GM21423 (cell line): Measurements from ENCODE around the gene PSMB2.

Experiments used
- ATAC-seq: cut with Tn5 transposase; IDR thresholded peaks from one replicate; pipeline ENCODE4 v1.9.1; 2021; ENCODE audit warnings: mild to moderate bottlenecking, moderate library complexity; ENCODE audit not compliant: unreplicated experiment

PSMB2 gene

DNA sequence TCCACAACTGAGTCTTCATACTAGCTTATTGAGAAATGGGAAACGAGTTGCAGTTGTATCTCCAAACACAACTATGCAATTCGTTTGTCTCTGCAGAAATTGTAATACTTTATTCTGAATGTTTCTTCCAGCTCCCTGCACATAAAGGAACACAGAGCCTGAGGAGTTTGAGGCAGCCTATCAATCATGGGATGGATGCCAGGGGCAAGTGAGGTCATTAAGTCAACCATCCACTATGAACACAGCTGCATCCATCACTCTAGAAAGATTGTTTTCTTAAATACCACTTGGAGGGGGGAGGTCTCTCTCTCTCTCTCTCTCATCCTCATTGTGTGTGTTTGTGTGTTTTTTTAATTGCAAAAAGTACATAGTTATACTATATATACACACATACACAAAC is 2.9 kb upstream of the PSMB2 start:
- no peak for ATAC-seq

DNA sequence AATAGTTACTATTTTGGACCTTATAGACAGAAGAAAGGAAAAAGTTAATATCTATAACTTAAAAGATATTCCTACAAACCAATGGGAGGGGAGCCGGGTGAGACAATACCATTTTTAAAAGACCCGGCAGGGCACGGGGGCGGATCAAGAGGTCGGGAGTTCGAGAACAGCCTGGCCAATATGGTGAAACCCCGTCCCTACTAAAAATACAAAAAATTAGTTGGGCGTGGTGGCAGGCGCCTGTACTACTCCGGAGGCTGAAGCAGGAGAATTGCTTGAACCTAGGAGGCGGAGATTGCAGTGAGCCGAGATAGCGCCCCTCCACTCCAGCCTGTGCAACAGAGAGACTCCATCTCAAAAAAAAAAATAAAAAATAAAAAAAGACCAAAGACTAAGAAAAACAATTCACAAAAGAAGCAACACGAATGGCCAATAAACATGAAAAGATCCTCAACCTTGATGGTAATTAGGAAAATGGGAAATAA is 1.2 kb upstream of the PSMB2 start:
- no peak for ATAC-seq

DNA sequence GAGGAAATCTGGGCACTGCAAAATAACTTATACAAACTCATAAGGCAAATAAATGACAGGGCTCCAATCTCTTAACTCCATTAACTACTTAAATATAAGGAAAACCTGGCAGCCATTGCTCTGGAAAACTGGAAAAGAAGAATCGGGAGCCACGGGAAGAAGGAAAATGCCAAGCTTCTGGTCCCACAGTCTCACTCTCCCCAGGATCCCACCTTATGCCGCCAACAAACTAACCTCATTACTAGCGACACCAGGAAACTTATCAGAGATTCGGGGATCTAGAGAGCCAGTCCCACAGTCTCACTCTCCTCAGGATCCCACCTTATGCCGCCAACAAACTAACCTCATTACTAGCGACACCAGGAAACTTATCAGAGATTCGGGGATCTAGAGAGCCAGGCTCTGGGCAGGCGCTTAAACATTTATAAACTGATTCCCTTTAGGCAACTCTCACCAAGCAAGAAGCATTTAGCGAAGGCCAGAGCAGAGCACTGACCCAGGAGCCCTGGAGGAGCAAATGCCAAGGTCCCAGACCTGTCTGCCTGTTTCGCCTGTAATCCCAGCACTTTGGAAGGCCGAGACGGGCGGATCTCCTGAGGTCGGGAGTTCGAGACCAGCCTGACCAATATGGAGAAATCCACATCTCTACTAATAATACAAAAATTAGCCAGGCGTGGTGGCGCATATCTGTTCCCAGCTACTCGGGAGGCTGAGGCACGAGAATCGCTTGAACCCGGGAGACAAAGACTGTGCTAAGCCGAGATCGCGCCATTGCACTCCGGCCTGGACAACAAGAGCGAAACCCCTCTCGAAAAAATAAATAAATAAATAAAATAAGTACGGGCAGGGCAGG is 720 bp downstream of the PSMB2 start:
- no peak for ATAC-seq

- ATAC-seq, result no peak
Measured at GRCh38 chr1:35637401-35637809, 3.9 kb downstream of the PSMB2 start.

DNA sequence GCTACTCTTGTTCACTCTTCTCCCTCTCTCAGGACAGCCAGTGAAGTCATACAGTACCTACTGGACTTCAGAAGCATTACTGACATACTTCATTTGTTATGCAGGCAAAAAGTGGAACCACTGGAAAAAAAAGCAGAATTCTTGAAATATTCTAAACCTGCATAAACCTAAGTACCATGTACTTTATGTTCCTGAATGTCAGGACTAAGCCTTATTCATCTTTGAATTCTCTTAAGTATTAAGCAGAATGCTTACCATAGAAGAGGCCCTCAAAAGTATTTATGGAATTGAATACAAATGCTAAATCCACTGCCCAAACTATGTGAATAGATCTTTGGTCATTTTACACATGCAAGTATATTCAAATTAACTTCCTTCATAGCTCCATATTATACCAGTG is 7.8 kb downstream of the PSMB2 start:
- ATAC-seq, result no peak

GRCh38 chr1:35631396-35631795 is 9.9 kb downstream of the PSMB2 start:
- ATAC-seq, result no peak

GRCh38 chr1:35629051-35629450 is 12.3 kb downstream of the PSMB2 start:
- no peak for ATAC-seq

DNA sequence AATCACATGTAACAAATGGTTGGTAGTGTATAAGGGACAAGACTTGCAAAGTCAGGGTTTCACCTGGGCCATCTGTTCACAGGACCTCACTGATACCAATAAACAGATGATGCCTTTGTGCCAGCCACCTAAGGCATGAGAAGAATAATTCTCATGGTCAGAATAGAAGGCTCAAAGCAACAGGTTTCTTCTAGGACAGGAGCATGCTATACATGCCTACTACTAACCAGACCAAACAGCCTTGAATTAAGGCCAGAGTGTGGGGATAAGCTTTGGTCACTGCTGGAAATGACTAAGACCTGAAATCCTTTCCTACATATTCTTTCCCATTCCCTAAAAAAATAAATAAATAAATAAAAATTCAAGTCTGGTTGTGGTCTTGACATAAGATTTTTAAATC is 17.5 kb downstream of the PSMB2 start:
- ATAC-seq, result no peak

DNA sequence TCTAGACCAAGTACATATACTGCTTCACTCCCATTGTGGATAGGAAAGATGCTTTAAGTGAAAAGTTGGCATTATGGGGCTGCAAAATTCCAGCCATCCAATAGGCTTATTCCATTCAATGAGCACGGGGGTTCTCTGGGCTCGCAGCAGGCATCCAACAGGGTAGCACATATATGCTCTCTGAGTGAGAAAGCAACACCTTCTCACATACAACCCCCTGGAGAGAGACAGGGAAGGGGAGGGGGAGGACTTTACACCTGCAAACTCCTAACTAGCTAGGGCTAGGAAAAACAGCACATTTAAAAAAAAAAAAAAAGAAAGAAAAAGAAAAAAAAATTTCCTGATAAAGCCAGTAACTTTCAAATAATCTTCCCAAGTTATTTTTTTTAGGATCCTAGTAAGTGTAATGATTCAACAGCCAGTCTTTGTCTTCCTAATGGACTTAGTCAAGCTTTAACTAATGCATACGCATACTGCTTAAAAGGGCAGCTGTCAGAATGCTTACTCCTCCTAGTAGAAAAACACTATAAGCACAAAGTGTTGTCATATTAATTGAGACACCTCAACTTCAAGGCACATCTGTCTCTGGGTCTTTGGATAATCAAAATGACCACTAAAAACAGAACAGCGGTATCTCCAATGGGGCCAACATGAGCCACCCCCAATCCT is 18.7 kb downstream of the PSMB2 start:
- ATAC-seq, result no peak

GRCh38 chr1:35619237-35620121 is 21.8 kb downstream of the PSMB2 start:
- no peak for ATAC-seq

DNA sequence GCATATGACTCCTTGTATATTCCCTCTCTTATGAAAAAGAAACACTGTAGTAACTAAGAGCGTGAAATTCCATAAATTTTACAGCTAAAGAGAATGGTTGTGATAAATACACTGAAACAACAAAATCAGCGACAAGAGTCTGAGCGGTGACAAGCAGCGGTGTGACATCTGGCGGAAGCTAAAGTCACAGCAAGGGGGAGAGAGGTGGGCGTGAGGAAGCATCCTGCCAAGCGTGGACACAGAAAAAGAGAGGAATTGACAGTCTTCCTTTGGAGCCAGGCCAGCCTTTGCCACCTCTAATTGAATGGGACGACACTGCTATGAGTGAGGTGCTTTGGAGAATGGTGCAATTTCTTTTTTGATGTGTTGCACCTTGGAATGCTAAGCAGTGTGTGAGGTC is 25.9 kb downstream of the PSMB2 start:
- ATAC-seq, result no peak

- ATAC-seq, result no peak
Measured at GRCh38 chr1:35611655-35612054, 29.7 kb downstream of the PSMB2 start.

GRCh38 chr1:35605867-35606182 is 35.5 kb downstream of the PSMB2 start:
- ATAC-seq, result no peak

DNA sequence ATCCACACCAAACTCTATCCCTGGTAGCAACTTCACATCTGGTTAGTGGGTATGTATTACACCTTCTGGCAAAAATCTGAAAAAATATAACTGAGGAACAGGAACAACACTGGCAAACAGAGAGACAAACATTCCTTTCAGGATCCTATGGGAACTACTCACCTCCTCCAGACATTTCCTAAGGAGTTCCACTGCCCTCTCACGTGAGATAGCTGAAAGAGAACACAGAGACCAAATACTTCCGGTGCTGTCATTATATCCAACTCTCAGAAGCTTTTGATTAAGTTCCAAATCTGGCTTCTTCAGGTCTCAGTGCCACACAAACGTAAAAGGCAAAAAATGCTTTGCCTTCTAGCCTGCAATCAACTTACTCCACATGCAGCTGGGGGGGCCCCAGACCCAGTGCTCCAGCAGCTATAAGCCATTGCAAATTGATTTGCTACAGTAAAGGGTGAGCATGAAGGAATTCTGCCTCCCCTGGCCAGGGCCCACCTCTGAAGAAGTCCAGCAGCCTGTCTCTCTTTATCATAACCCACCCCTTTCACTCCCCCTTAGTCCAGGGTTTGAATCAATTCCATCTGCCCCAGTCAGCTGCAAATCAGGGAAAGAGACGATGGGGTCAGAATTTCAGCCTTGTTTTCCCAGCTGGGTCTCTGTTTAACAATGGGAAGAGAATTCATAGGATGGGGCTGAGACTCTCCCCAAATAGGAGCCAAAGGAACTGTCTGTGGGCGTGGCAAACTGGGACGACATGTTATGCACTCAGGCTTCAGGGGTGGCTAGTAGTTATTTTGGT is 36.1 kb downstream of the PSMB2 start:
- no peak for ATAC-seq

GRCh38 chr1:35603941-35604340 is 37.4 kb downstream of the PSMB2 start:
- no peak for ATAC-seq

DNA sequence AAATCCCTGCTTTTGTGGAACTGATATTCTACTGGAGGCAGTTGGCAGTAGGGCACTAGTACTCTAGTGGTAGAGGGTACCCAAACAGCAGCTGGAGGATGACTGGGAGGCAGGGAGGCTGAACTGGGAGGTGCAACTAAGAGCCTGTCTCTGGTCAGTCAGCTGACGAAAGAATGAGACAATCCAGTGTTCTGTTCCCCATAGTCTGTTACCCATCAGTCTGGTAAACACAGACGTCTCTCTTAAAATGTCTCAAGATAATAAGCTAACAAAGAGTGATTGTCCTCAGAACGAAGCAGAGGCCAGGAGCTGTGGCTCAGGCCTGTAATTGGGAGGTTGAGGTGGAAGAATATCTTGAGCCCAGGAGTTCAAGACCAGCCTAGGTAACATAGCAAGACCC is 37.9 kb downstream of the PSMB2 start:
- ATAC-seq, result no peak

GRCh38 chr1:35600593-35600992 is 40.7 kb downstream of the PSMB2 start:
- ATAC-seq, result no peak

- no peak for ATAC-seq
Measured at GRCh38 chr1:35599411-35599810, 41.9 kb downstream of the PSMB2 start.

GRCh38 chr1:35598895-35599294 is 42.4 kb downstream of the PSMB2 start:
- ATAC-seq, result no peak

- no peak for ATAC-seq
Measured at GRCh38 chr1:35597870-35598269, 43.5 kb downstream of the PSMB2 start.

GRCh38 chr1:35595684-35596083 is 45.6 kb downstream of the PSMB2 start:
- no peak for ATAC-seq
